ENCODE data around the gene TTYH2. TPM values are rescaled to one million over a fixed set of nuclear protein-coding genes. Genes with fewer than 3 reads are reported as not detected.

TTYH2 gene
- total RNA-seq, 1 experiment from 2014 or later = 1.5 TPM

DNA sequence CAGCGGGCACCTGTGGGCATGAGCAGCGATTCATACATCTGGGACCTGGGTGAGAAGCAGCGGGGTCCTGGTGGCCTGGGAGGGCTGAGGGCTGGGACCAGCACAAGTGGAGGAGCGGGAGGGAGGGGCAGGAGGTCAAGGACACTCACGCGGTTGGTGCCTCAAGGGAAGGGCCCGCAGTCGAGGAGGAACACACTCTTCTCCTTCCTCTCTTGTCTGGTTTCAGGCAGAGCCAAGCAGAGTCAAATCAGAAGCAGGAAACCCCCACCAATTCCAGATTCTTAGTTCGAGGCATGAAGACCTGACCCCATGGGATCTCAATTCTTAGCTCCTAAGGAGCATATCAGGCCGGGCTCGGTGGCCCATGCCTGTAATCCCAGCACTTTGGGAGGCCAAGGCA, 76.3 kb downstream of the TTYH2 start:
- intact Hi-C loops (cut with micrococcal nuclease; ENCODE audit: unreplicated experiment) = no loop called here
- Histone ChIP-seq H2AFZ (no peak overlapping the region), H4K20me1 (ENCODE audit: insufficient read depth) (no peaks in the 10 kb centered on the region), H3K9me2 (ENCODE audit: insufficient read depth) (no peaks in the 10 kb centered on the region), H3K4me1 (replicated peaks; ENCODE audit: insufficient read depth) (no peaks in the 10 kb centered on the region), H3K27me3 (ENCODE audit: insufficient read depth, low read depth) (peaks cover 52% of the 10 kb centered on the region), H3K4me2 (no peak overlapping the region), H3K4me3 (no peak overlapping the region), H3F3A (ENCODE audit: insufficient read depth, low read depth) (no peaks in the 10 kb centered on the region), H3K27ac (no peak overlapping the region), H3K9me3 (ENCODE audit: insufficient read depth, low read depth) (no peaks in the 10 kb centered on the region), H3K79me2 (ENCODE audit: low read depth) (no peaks in the 10 kb centered on the region), H3K36me3 (ENCODE audit: low read depth) (no peaks in the 10 kb centered on the region)
- CTCF ChIA-PET = no interaction called here
- BruUV-seq (replicated peaks) = no TSS peak
- POLR2A ChIA-PET (ENCODE audit: unreplicated experiment) = no interaction called here
- no peak for DNase-seq
- TF ChIP-seq EZH2 (IDR thresholded peaks at IDR 0.05; ENCODE audit: low read depth) = no peak
- TF ChIP-seq, protein P1, sequence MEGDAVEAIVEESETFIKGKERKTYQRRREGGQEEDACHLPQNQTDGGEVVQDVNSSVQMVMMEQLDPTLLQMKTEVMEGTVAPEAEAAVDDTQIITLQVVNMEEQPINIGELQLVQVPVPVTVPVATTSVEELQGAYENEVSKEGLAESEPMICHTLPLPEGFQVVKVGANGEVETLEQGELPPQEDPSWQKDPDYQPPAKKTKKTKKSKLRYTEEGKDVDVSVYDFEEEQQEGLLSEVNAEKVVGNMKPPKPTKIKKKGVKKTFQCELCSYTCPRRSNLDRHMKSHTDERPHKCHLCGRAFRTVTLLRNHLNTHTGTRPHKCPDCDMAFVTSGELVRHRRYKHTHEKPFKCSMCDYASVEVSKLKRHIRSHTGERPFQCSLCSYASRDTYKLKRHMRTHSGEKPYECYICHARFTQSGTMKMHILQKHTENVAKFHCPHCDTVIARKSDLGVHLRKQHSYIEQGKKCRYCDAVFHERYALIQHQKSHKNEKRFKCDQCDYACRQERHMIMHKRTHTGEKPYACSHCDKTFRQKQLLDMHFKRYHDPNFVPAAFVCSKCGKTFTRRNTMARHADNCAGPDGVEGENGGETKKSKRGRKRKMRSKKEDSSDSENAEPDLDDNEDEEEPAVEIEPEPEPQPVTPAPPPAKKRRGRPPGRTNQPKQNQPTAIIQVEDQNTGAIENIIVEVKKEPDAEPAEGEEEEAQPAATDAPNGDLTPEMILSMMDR (conservative IDR thresholded peaks at IDR 0.05) = no peak

DNA sequence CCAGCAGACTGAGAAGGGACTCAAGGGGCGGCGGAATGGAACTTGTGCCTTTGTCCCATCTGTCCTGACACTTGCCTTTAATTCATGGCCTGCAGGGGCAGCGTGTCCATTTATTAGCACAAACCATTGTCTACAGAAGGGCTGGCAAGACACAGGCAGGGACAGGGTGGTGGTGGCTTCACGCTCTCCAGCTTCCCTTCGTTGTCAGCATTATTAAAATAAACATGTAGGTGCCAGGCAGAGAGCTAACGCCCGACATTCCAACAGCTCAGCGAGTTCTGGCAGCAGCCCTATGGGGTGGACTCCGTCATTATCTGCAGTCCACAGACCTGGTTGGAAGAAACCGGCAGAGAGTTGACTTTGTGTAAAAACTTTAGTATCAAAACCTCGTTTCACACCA, 77.0 kb downstream of the TTYH2 start:
- H3K27ac ChIP-seq = no peak overlapping the region
- H3K79me2 ChIP-seq (ENCODE audit: low read depth) = no peaks in the 10 kb centered on the region
- no peak overlapping the region for H3K4me3 ChIP-seq
- H4K20me1 ChIP-seq (ENCODE audit: insufficient read depth) = no peaks in the 10 kb centered on the region
- no peaks in the 10 kb centered on the region for H3K36me3 ChIP-seq (ENCODE audit: low read depth)
- no peaks in the 10 kb centered on the region for H3F3A ChIP-seq (ENCODE audit: insufficient read depth, low read depth)
- BruUV-seq (replicated peaks) = no TSS peak
- intact Hi-C loops (cut with micrococcal nuclease; ENCODE audit: unreplicated experiment) = no loop called here
- H3K4me2 ChIP-seq = no peak overlapping the region
- no peaks in the 10 kb centered on the region for H3K9me2 ChIP-seq (ENCODE audit: insufficient read depth)
- ChIA-PET CTCF (no interaction called here), POLR2A (ENCODE audit: unreplicated experiment) (no interaction called here)
- H3K9me3 ChIP-seq (ENCODE audit: insufficient read depth, low read depth) = no peaks in the 10 kb centered on the region
- peaks cover 46% of the 10 kb centered on the region for H3K27me3 ChIP-seq (ENCODE audit: insufficient read depth, low read depth)
- no peaks in the 10 kb centered on the region for H3K4me1 ChIP-seq (replicated peaks; ENCODE audit: insufficient read depth)
- DNase-seq = no peak
- TF ChIP-seq, protein P1 (conservative IDR thresholded peaks at IDR 0.05) = no peak
- no peak for TF ChIP-seq EZH2 (IDR thresholded peaks at IDR 0.05; ENCODE audit: low read depth)
- no peak overlapping the region for H2AFZ ChIP-seq

DNA sequence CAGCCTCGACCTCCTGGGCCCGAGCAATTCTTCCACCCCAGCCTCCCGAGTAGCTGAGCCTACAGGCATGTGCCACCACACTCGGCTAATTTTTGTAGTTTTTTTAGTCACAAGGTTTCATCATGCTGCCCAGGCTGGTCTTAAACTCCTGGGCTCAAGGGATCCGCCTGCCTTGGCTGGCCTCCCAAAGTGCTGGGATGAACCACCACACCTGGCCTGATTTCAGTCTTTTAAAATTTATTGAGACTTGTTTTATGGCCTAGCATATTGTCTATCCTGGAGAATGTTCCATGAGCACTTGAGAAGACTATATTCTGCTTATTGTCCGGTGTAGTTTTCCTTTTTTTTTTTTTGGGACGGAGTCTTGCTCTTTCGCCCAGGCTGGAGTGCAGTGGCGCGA, 79.1 kb downstream of the TTYH2 start:
- Histone ChIP-seq H3K36me3 (ENCODE audit: low read depth) (no peaks in the 10 kb centered on the region), H3K79me2 (ENCODE audit: low read depth) (no peaks in the 10 kb centered on the region), H2AFZ (no peak overlapping the region), H3K4me1 (replicated peaks; ENCODE audit: insufficient read depth) (no peaks in the 10 kb centered on the region), H4K20me1 (ENCODE audit: insufficient read depth) (no peaks in the 10 kb centered on the region), H3F3A (ENCODE audit: insufficient read depth, low read depth) (no peaks in the 10 kb centered on the region), H3K4me3 (no peak overlapping the region), H3K9me3 (ENCODE audit: insufficient read depth, low read depth) (no peaks in the 10 kb centered on the region), H3K4me2 (no peak overlapping the region), H3K27me3 (ENCODE audit: insufficient read depth, low read depth) (peaks cover 39% of the 10 kb centered on the region), H3K9me2 (ENCODE audit: insufficient read depth) (no peaks in the 10 kb centered on the region), H3K27ac (no peak overlapping the region)
- intact Hi-C loops (cut with micrococcal nuclease; ENCODE audit: unreplicated experiment) = no loop called here
- TF ChIP-seq EZH2 (IDR thresholded peaks at IDR 0.05; ENCODE audit: low read depth) = no peak
- TF ChIP-seq, protein P1 (conservative IDR thresholded peaks at IDR 0.05) = no peak
- CTCF ChIA-PET = interaction anchor here (0.7 kb wide), 1 partner anchor 622 kb away, joined by 8 read pairs; no protein-coding TSS in a partner anchor
- POLR2A ChIA-PET (ENCODE audit: unreplicated experiment) = no interaction called here
- BruUV-seq (replicated peaks) = no TSS peak
- DNase-seq = no peak
